ENCODE results near the gene EFEMP1.

Gene EFEMP1, protein sequence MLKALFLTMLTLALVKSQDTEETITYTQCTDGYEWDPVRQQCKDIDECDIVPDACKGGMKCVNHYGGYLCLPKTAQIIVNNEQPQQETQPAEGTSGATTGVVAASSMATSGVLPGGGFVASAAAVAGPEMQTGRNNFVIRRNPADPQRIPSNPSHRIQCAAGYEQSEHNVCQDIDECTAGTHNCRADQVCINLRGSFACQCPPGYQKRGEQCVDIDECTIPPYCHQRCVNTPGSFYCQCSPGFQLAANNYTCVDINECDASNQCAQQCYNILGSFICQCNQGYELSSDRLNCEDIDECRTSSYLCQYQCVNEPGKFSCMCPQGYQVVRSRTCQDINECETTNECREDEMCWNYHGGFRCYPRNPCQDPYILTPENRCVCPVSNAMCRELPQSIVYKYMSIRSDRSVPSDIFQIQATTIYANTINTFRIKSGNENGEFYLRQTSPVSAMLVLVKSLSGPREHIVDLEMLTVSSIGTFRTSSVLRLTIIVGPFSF

DNA sequence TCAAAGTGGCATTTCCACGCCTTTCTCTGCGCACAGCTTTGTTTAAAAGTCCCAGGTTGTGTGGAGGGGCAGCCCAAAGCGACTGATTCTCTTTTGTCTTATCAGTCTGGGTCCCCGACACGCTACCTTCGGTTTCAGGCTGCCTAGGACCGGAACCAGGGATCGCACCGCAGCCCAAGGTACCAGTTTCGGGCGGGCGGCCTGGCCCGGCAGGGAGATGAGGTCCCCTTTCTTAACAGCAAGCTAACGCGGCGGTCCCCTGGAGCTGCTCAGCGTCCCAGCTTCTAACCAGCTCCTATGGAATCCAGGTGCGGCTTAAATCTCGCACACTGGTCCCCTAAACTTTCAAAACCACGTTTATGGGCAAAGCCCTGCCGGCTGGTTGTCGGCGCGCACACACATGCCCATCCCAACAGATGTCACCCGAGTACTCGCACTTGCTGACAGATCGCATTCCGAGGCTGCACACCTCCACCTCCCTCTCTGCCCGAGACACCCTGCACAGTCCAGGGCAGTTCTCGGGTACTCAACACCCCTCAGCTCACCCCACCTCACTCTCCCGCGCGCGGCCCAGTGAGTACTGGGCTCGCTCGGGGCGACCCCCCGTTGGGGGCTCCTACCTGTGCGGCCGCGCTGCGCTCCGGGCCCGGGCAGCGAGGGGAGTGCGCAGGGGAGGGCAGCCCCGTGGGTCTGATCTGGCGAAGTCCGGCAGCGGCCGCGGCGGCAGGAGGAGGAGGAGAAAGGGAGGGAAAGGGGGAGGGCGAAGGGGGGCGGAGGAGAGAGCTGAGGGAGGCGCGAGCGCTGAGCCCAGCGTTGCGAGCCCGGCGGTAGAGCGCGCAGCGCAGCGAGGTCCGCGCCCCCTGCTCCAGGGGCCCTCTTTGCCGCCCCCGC lies at the start of gene EFEMP1:
Gene EFEMP1 (minus strand): TSS at position 692 of the 891 bp plus-strand sequence. CDS start 1,342 bp downstream, outside the sequence.
- H3K4me1 Mint-ChIP-seq (ENCODE audit: low read depth) = peaks cover 7% of the 10 kb centered on the region
- H3K27ac Mint-ChIP-seq = no peak within 1 kb of the TSS
- no peaks in the 10 kb centered on the region for H3K9me3 Mint-ChIP-seq
- H3K4me3 Mint-ChIP-seq = peak within 1 kb of the TSS; percentile 27
- peaks cover 44% of the 10 kb centered on the region for H3K27me3 Mint-ChIP-seq
- DNase-seq = no peak
- no peaks in the 10 kb centered on the region for H3K36me3 Mint-ChIP-seq (ENCODE audit: low read depth)

- no peaks in the 10 kb centered on the region for H3K27me3 Mint-ChIP-seq
- no peaks in the 10 kb centered on the region for H3K4me1 Mint-ChIP-seq (ENCODE audit: low read depth)
- DNase-seq = no peak
- peaks cover 4% of the 10 kb centered on the region for H3K9me3 Mint-ChIP-seq
- no peak overlapping the region for H3K27ac Mint-ChIP-seq
- H3K4me3 Mint-ChIP-seq = no peak overlapping the region
- H3K36me3 Mint-ChIP-seq (ENCODE audit: low read depth) = no peaks in the 10 kb centered on the region
These were observed 46.9 kb upstream of the EFEMP1 start for GRCh38 chr2:55970500-55970899.

- H3K27ac Mint-ChIP-seq = no peak overlapping the region
- no peaks in the 10 kb centered on the region for H3K36me3 Mint-ChIP-seq (ENCODE audit: low read depth)
- no peaks in the 10 kb centered on the region for H3K4me1 Mint-ChIP-seq (ENCODE audit: low read depth)
- H3K4me3 Mint-ChIP-seq = no peak overlapping the region
- DNase-seq = no peak
- H3K9me3 Mint-ChIP-seq = no peaks in the 10 kb centered on the region
- H3K27me3 Mint-ChIP-seq = no peaks in the 10 kb centered on the region
These were observed 45.4 kb upstream of the EFEMP1 start for GRCh38 chr2:55968941-55969340.

GRCh38 chr2:55966401-55967118 lies 43.0 kb upstream of the EFEMP1 start:
- Mint-ChIP-seq H3K36me3 (ENCODE audit: low read depth) (no peaks in the 10 kb centered on the region), H3K4me3 (no peak overlapping the region), H3K4me1 (ENCODE audit: low read depth) (no peaks in the 10 kb centered on the region)

GRCh38 chr2:55965966-55966365 lies 42.4 kb upstream of the EFEMP1 start:
- no peaks in the 10 kb centered on the region for H3K4me1 Mint-ChIP-seq (ENCODE audit: low read depth)
- H3K27me3 Mint-ChIP-seq = no peaks in the 10 kb centered on the region

More at GRCh38 chr2:55966401-55967118, 43.0 kb upstream of the EFEMP1 start:
- no peak overlapping the region for H3K27ac Mint-ChIP-seq
- H3K9me3 Mint-ChIP-seq = no peaks in the 10 kb centered on the region
- H3K27me3 Mint-ChIP-seq = no peaks in the 10 kb centered on the region
- DNase-seq = no peak

DNA sequence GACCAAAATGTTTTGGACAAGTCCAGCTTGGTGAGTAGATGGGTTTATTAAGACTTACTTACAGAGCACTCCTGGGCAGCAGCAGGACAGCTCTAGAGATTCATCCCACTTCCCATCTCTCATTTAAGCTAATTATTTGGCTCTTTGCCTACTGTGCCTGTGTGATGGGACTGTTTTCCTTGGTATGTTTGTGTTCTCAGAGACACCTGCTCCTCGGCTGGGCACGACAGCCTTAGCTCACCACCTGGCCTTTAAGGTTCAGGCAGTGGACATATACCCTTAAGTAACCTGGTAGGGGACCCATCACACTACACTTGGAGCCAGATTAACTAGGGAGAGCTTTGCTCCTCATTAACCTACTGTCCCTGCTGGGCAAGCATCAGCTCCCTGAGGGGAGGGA lies 41.7 kb upstream of the EFEMP1 start:
- Mint-ChIP-seq H3K4me1 (ENCODE audit: low read depth) (no peaks in the 10 kb centered on the region), H3K27ac (no peak overlapping the region), H3K4me3 (no peak overlapping the region), H3K27me3 (no peaks in the 10 kb centered on the region), H3K36me3 (ENCODE audit: low read depth) (no peaks in the 10 kb centered on the region), H3K9me3 (no peaks in the 10 kb centered on the region)
- DNase-seq = no peak

More at GRCh38 chr2:55965966-55966365, 42.4 kb upstream of the EFEMP1 start:
- no peak overlapping the region for H3K27ac Mint-ChIP-seq
- H3K9me3 Mint-ChIP-seq = no peaks in the 10 kb centered on the region
- no peaks in the 10 kb centered on the region for H3K36me3 Mint-ChIP-seq (ENCODE audit: low read depth)
- no peak overlapping the region for H3K4me3 Mint-ChIP-seq
- no peak for DNase-seq

DNA sequence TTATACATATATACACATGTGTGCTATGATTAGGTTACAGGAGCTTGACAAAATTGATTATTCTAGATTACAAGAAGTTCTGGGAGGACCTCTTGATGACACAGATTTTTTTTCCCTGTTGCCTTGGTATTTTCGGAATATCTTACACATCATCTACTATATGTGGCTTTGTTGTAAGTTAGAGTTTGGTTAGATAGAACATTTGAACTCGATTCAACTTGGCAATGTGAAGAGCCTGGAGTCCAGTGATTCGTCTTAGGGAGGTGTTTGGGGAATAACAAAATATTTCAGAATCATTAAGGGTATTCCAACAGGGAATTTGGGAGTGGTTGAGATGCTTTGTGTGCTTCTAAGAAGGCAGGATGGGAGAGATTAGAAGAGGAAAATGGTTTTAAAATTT lies 39.3 kb upstream of the EFEMP1 start:
- Mint-ChIP-seq H3K36me3 (ENCODE audit: low read depth) (no peaks in the 10 kb centered on the region), H3K27me3 (no peaks in the 10 kb centered on the region), H3K9me3 (no peaks in the 10 kb centered on the region), H3K4me3 (no peak overlapping the region), H3K27ac (no peak overlapping the region), H3K4me1 (ENCODE audit: low read depth) (no peaks in the 10 kb centered on the region)
- DNase-seq = no peak

- H3K27ac Mint-ChIP-seq = no peak overlapping the region
- H3K9me3 Mint-ChIP-seq = no peaks in the 10 kb centered on the region
- H3K4me3 Mint-ChIP-seq = no peak overlapping the region
- H3K36me3 Mint-ChIP-seq (ENCODE audit: low read depth) = no peaks in the 10 kb centered on the region
- DNase-seq = no peak
- no peaks in the 10 kb centered on the region for H3K4me1 Mint-ChIP-seq (ENCODE audit: low read depth)
- H3K27me3 Mint-ChIP-seq = no peaks in the 10 kb centered on the region
These were observed 37.8 kb upstream of the EFEMP1 start for GRCh38 chr2:55961318-55961911.

DNA sequence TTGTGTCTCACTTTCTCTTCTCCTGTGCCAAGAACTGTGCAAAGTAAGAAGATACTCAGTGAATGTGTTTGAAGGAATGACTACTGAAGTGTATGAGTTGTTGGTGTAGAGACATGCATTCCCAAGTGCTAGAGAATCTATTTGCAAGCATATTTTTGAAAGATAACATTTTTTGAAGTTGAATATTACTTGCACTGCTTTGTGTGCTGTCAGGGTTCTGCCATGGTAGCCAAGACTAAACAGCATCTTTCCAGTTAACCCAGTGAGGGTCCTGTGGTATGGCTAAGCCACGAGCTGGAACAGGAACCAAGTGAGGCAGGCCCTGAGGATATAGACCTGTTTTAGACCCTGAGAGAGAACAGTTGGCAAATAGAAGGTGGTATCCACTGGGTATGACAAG lies 35.2 kb upstream of the EFEMP1 start:
- Mint-ChIP-seq H3K4me1 (ENCODE audit: low read depth) (no peaks in the 10 kb centered on the region), H3K36me3 (ENCODE audit: low read depth) (no peaks in the 10 kb centered on the region), H3K27me3 (no peaks in the 10 kb centered on the region), H3K4me3 (no peak overlapping the region), H3K27ac (no peak overlapping the region), H3K9me3 (no peaks in the 10 kb centered on the region)
- no peak for DNase-seq

DNA sequence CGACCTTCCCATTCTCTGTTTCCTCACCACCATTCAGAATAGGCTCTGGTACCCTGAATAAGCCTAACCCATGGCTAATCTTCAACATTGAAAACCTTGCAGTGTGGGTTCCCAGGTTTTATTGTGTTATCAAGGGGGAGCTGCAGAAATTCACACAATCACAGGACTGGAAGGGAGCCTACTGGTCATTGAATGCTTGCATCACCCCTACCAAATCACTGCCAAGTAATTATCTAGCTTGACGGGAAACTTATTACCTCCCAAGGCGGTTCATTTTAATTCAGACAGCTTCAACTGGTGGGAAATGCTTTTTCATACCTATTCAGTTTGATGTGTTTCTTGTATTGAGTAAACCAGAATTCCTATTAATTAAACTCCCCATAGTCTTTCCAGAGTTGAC lies 33.6 kb upstream of the EFEMP1 start:
- Mint-ChIP-seq H3K36me3 (ENCODE audit: low read depth) (no peaks in the 10 kb centered on the region), H3K4me1 (ENCODE audit: low read depth) (no peaks in the 10 kb centered on the region), H3K27ac (no peak overlapping the region), H3K27me3 (no peaks in the 10 kb centered on the region), H3K9me3 (no peaks in the 10 kb centered on the region), H3K4me3 (no peak overlapping the region)
- no peak for DNase-seq

DNA sequence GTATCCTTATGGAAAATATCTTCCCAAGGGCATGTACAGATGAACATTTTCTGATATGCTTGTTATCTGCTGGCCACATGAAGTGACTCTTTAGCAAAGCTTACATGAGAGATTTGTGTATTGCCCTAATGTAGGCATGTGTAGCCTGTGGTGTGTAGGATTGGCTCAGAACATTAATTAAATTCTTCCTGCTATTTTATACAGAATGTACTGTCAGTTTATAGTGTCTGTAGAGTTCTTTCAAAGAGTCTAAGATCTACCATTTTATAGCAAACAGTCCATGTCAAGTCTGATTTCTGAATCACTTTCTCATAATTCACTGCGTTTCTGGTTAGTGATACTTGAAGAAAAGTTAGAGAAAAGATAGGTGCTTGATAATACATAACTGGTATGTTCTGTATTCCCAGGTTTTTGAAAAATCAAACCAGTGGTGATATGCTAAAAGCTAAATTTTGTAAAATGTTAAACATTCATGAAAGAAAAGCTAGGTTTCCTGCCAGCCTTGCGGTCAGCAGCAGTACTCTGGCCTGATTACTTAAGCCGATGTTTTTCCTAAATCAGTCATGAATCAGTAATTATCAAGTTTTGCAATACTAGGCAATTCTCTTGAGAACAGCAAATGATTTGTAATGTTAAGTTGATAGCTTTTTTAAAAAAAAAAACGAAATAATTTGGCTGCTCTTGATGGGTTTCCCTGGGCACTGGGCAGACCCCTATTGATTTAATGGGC lies 30.9 kb upstream of the EFEMP1 start:
- Mint-ChIP-seq H3K27ac (no peak overlapping the region), H3K4me1 (ENCODE audit: low read depth) (no peaks in the 10 kb centered on the region), H3K27me3 (no peaks in the 10 kb centered on the region), H3K4me3 (no peak overlapping the region), H3K9me3 (no peaks in the 10 kb centered on the region), H3K36me3 (ENCODE audit: low read depth) (no peaks in the 10 kb centered on the region)
- no peak for DNase-seq

DNA sequence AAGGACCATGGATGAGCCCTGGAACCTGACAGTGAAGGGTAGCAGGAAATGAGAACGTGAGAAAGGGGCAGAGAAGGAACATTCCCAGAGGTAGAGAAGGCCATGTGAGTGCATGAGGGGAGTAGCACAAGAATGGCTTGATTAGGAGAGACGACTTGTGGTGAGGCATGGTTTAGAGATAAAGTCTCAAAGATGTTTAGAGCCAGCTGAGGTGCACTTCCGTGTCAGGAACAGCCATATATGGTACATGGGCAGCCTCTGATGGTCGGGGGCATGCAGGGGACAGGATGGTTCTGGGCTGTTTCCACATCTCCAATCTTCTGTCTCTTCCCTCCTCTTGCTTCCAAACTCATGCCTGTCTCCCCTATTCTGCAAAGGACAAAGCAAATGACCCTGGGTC lies 28.8 kb upstream of the EFEMP1 start:
- no peaks in the 10 kb centered on the region for H3K9me3 Mint-ChIP-seq
- DNase-seq = no peak
- no peak overlapping the region for H3K4me3 Mint-ChIP-seq
- H3K27me3 Mint-ChIP-seq = no peaks in the 10 kb centered on the region
- H3K4me1 Mint-ChIP-seq (ENCODE audit: low read depth) = no peaks in the 10 kb centered on the region
- no peak overlapping the region for H3K27ac Mint-ChIP-seq
- H3K36me3 Mint-ChIP-seq (ENCODE audit: low read depth) = no peaks in the 10 kb centered on the region

GRCh38 chr2:55951533-55951932 lies 28.0 kb upstream of the EFEMP1 start:
- DNase-seq = no peak
- Mint-ChIP-seq H3K27ac (no peak overlapping the region), H3K4me3 (no peak overlapping the region), H3K9me3 (no peaks in the 10 kb centered on the region), H3K4me1 (ENCODE audit: low read depth) (no peaks in the 10 kb centered on the region), H3K36me3 (ENCODE audit: low read depth) (no peaks in the 10 kb centered on the region), H3K27me3 (no peaks in the 10 kb centered on the region)
